Stimulated activated CD4-positive, alpha-beta T cell treated with anti-CD3 and anti-CD28 coated beads, Interleukin-2, amount 100 ng/mL, for 48 hours (primary cell): Measurements from ENCODE around the gene SPNS3.

Source experiments
- DNase-seq, 2 donors: peaks; one replicate each; pipeline ENCODE4 v3.0.0-alpha.2; 2020

The SPNS3 gene

GRCh38 chr17:4512156-4513112, 78.7 kb downstream of the SPNS3 start:
- no peak for DNase-seq

GRCh38 chr17:4513113-4514032, 79.6 kb downstream of the SPNS3 start:
- DNase-seq = no peak

- no peak for DNase-seq
These were observed 80.5 kb downstream of the SPNS3 start for GRCh38 chr17:4514206-4514605.

- no peak for DNase-seq
These were observed 81.0 kb downstream of the SPNS3 start for GRCh38 chr17:4514779-4515178.

- DNase-seq = no peak
These were observed 81.8 kb downstream of the SPNS3 start for GRCh38 chr17:4515501-4515900.

GRCh38 chr17:4516735-4517134, 83.0 kb downstream of the SPNS3 start:
- DNase-seq = no peak

GRCh38 chr17:4518901-4519300, 85.2 kb downstream of the SPNS3 start:
- no peak for DNase-seq

GRCh38 chr17:4519361-4519788, 85.6 kb downstream of the SPNS3 start:
- DNase-seq = no peak

- DNase-seq = no peak
These were observed 86.5 kb downstream of the SPNS3 start for GRCh38 chr17:4520060-4520893.

GRCh38 chr17:4520894-4521600, 87.3 kb downstream of the SPNS3 start:
- DNase-seq = no peak

GRCh38 chr17:4522661-4523060, 88.9 kb downstream of the SPNS3 start:
- no peak for DNase-seq

- no peak for DNase-seq
These were observed 90.2 kb downstream of the SPNS3 start for GRCh38 chr17:4523946-4524345.

GRCh38 chr17:4525691-4526397, 92.1 kb downstream of the SPNS3 start:
- no peak for DNase-seq

GRCh38 chr17:4527134-4527533, 93.4 kb downstream of the SPNS3 start:
- no peak for DNase-seq

- no peak for DNase-seq
These were observed 93.9 kb downstream of the SPNS3 start for GRCh38 chr17:4527566-4528125.

GRCh38 chr17:4529533-4530152, 95.9 kb downstream of the SPNS3 start:
- no peak for DNase-seq

- DNase-seq = no peak
These were observed 97.3 kb downstream of the SPNS3 start for GRCh38 chr17:4530799-4531730.

- DNase-seq = no peak
These were observed 98.4 kb downstream of the SPNS3 start for GRCh38 chr17:4531988-4532736.
